Bronchial epithelial cell (primary cell): ENCODE data around the gene PIK3R4. TPM values are rescaled to one million over a fixed set of nuclear protein-coding genes. Genes with fewer than 3 reads are reported as not detected.

Source experiments
- DNase-seq: peaks from one replicate; pipeline ENCODE4 v3.0.0-alpha.2; 2010; ENCODE audit warnings: low read depth
- FAIRE-seq: peaks from 2 replicates; lab custom pipeline; 2011; peaks lifted over from hg19 to GRCh38; lab: Jason Lieb, UNC
- H3K27me3 ChIP-seq: 2 replicates; pipeline ENCODE4 v1.5.1; 2011; ENCODE audit warnings: low read length; ENCODE audit not compliant: control insufficient read depth, insufficient read depth
- H3K36me3 ChIP-seq: 2 replicates; pipeline ENCODE4 v1.5.1; 2011; ENCODE audit warnings: low read length; ENCODE audit not compliant: control insufficient read depth, insufficient read depth
- H3K4me3 ChIP-seq: 2 replicates; pipeline ENCODE4 v1.5.1; 2011; ENCODE audit warnings: mild to moderate bottlenecking, low read depth, low read length, control low read depth
- CTCF ChIP-seq: IDR thresholded peaks from 2 replicates; pipeline ENCODE4 v1.5.1; 2011; ENCODE audit warnings: mild to moderate bottlenecking, moderate library complexity, low read length, control low read depth, inconsistent platforms; ENCODE audit not compliant: insufficient read depth, severe bottlenecking
- total RNA-seq: library from RNA; depleted of rRNA; stranded (reverse); fragments of >200 nt; gene quantifications from 2 replicates; pipeline ENCODE4 v1.2.1, GENCODE V29; 2014

Gene PIK3R4
- total RNA-seq = 23.7 and 27.4 TPM in 2 replicates

- peak within 1 kb of the TSS; percentile 81 for H3K4me3 ChIP-seq
- TF ChIP-seq CTCF = no peak
- no peaks in the 10 kb centered on the region for H3K36me3 ChIP-seq
- no peaks in the 10 kb centered on the region for H3K27me3 ChIP-seq
- DNase-seq (peak; percentile 99), FAIRE-seq (peak; percentile 84)
These were observed at the start of gene PIK3R4 for GRCh38 chr3:130746246-130747039. Gene PIK3R4, minus strand, starts transcription at chr3:130746829. Its CDS starts 1,611 bp downstream, at chr3:130745218.

- Histone ChIP-seq H3K36me3 (no peaks in the 10 kb centered on the region), H3K4me3 (no peak overlapping the region), H3K27me3 (no peaks in the 10 kb centered on the region)
- DNase-seq (no peak), FAIRE-seq (no peak)
- TF ChIP-seq CTCF = no peak
These were observed 48.8 kb upstream of the PIK3R4 start for GRCh38 chr3:130795396-130795795.

- FAIRE-seq (no peak), DNase-seq (no peak)
- no peak for TF ChIP-seq CTCF
- H3K27me3 ChIP-seq = no peaks in the 10 kb centered on the region
- H3K4me3 ChIP-seq = no peak overlapping the region
- H3K36me3 ChIP-seq = no peaks in the 10 kb centered on the region
These were observed 45.6 kb upstream of the PIK3R4 start for GRCh38 chr3:130792246-130792645.

GRCh38 chr3:130789782-130790322, 43.2 kb upstream of the PIK3R4 start:
- DNase-seq = no peak
- no peaks in the 10 kb centered on the region for H3K36me3 ChIP-seq
- H3K27me3 ChIP-seq = no peaks in the 10 kb centered on the region
- TF ChIP-seq CTCF = no peak
- H3K4me3 ChIP-seq = no peak overlapping the region
- FAIRE-seq = no peak

- DNase-seq = no peak
- H3K36me3 ChIP-seq = no peaks in the 10 kb centered on the region
- FAIRE-seq = peak; percentile 40
- no peaks in the 10 kb centered on the region for H3K27me3 ChIP-seq
- no peak for TF ChIP-seq CTCF
- H3K4me3 ChIP-seq = no peak overlapping the region
These were observed 40.9 kb upstream of the PIK3R4 start for GRCh38 chr3:130787422-130788068.
